ENCODE results near the gene EPX. TPM values are rescaled to one million over a fixed set of nuclear protein-coding genes. Genes with fewer than 3 reads are reported as not detected.

Gene EPX
- total RNA-seq, 1 experiment from 2014 or later, result not detected

- WGBS (ENCODE audit: extremely low coverage, insufficient read length, low lambda C conversion rate), result no CpG with 5 or more reads among the region's 5 CpGs
- peaks cover 76% of the 10 kb centered on the region for H3K27me3 Mint-ChIP-seq (ENCODE audit: low read depth)
Observed at GRCh38 chr17:58238147-58238634, 45.7 kb downstream of the EPX start, which contains the start of gene LPO. LPO (plus strand) TSS chr17:58238584; CDS start chr17:58242980, 4,396 bp downstream.

More at GRCh38 chr17:58238147-58238634, 45.7 kb downstream of the EPX start, which contains the start of gene LPO:
- H3K18ac ChIP-seq (ENCODE audit: insufficient read length, low read depth, low read length), result no peak within 1 kb of the TSS
- no peak within 1 kb of the TSS for H2BK12ac ChIP-seq (ENCODE audit: insufficient read length, low read depth, low read length)
- Mint-ChIP-seq H3K4me3 (no peak within 1 kb of the TSS), H3K9me3 (no peaks in the 10 kb centered on the region), H3K27ac (no peak within 1 kb of the TSS), H3K36me3 (ENCODE audit: insufficient read depth in 1 of 3, low read depth in 3 of 3) (no peaks in the 10 kb centered on the region), H3K4me1 (0 out of 4 replicates have a peak, but pooled peaks cover 0 to 3% of the 10 kb centered on the region in 2 experiments)
- no peak within 1 kb of the TSS for H2BK15ac ChIP-seq (ENCODE audit: low read depth, low read length)
- no peak within 1 kb of the TSS for H3K9ac ChIP-seq (ENCODE audit: extremely low read depth, insufficient read length, low read length)
- no peaks in the 10 kb centered on the region for H4K20me1 ChIP-seq (ENCODE audit: control insufficient read depth, insufficient read depth, insufficient read length)
- H3K27ac ChIP-seq (ENCODE audit: insufficient read length, low read depth, low read length), result no peak within 1 kb of the TSS
- no peaks in the 10 kb centered on the region for H3K4me1 ChIP-seq (ENCODE audit: insufficient read depth, low read length)
- H3K79me2 ChIP-seq (ENCODE audit: insufficient read depth, low read length), result no peaks in the 10 kb centered on the region
- H2BK120ac ChIP-seq (ENCODE audit: low read depth, low read length, poor library complexity, severe bottlenecking), result no peak within 1 kb of the TSS
- no peak within 1 kb of the TSS for H3K4ac ChIP-seq (ENCODE audit: low read depth, low read length)
- H3K14ac ChIP-seq (ENCODE audit: insufficient read depth, low read length), result no peak within 1 kb of the TSS
- no peak within 1 kb of the TSS for H2BK20ac ChIP-seq (ENCODE audit: low read depth, low read length, poor library complexity, severe bottlenecking)
- H3T11ph ChIP-seq (ENCODE audit: low read length), result no peak within 1 kb of the TSS
- no peak for DNase-seq
- no peak within 1 kb of the TSS for H3K56ac ChIP-seq (ENCODE audit: insufficient read length, low read depth, low read length)
- 0 out of 2 replicates have a peak, but pooled peaks cover 2% of the 10 kb centered on the region for H3K27me3 ChIP-seq (ENCODE audit: insufficient read depth, low read length)
- no peak within 1 kb of the TSS for H3K4me2 ChIP-seq (ENCODE audit: insufficient read depth, insufficient read length, low read length)
- no peak within 1 kb of the TSS for H2AK5ac ChIP-seq (ENCODE audit: insufficient read length, low read length)
- no peak within 1 kb of the TSS for H4K91ac ChIP-seq (ENCODE audit: insufficient read length, low read depth, low read length)
- TF ChIP-seq CTCF (conservative IDR thresholded peaks at IDR 0.05), result no peak
- H4K5ac ChIP-seq (ENCODE audit: insufficient read length, low read depth, low read length), result no peak within 1 kb of the TSS
- H3K79me1 ChIP-seq (ENCODE audit: insufficient read depth, low read depth, low read length, poor library complexity, severe bottlenecking), result no peaks in the 10 kb centered on the region
- no peaks in the 10 kb centered on the region for H3K23me2 ChIP-seq (ENCODE audit: insufficient read length, low read depth, low read length, poor library complexity, severe bottlenecking)
- H2BK5ac ChIP-seq (ENCODE audit: insufficient read length, low read length), result no peak within 1 kb of the TSS
- H3K23ac ChIP-seq (ENCODE audit: insufficient read length, low read depth, low read length), result no peak within 1 kb of the TSS
- H4K8ac ChIP-seq (replicated peaks; ENCODE audit: insufficient read length, low read depth, low read length), result no peak within 1 kb of the TSS
- no peak within 1 kb of the TSS for H2AFZ ChIP-seq (ENCODE audit: low read length)
- no peaks in the 10 kb centered on the region for H3K9me3 ChIP-seq (ENCODE audit: control insufficient read depth, low read depth, low read length)

Measured in H9 (cell line).